OCI-LY1 (cell line): ENCODE measurements around the gene C9.

Experiments
- CTCF ChIP-seq: fragments of 200-600 bp; sonication (generic), shearing (Covaris generic); IDR thresholded peaks from 2 replicates; pipeline ENCODE4 v1.5.1; 2017; ENCODE audit warnings: mild to moderate bottlenecking, antibody characterized with exemption, low read length, moderate library complexity, mixed read lengths
- EZH2 ChIP-seq: fragments of 200-600 bp; sonication (generic), shearing (Covaris generic); IDR thresholded peaks from 2 replicates; pipeline ENCODE4 v1.8.0; 2017; ENCODE audit warnings: borderline replicate concordance, mixed run types, mild to moderate bottlenecking, antibody characterized with exemption, low read length, moderate library complexity, mixed read lengths

- no peak for TF ChIP-seq CTCF
- TF ChIP-seq EZH2 = no peak
Measured at GRCh38 chr5:39309534-39309933, 54.8 kb downstream of the C9 start.
